ENCODE results near the gene HTR1D.
A peak's percentile ranks its signal among the peaks of the same experiment; 100 is the strongest.

The HTR1D gene

DNA sequence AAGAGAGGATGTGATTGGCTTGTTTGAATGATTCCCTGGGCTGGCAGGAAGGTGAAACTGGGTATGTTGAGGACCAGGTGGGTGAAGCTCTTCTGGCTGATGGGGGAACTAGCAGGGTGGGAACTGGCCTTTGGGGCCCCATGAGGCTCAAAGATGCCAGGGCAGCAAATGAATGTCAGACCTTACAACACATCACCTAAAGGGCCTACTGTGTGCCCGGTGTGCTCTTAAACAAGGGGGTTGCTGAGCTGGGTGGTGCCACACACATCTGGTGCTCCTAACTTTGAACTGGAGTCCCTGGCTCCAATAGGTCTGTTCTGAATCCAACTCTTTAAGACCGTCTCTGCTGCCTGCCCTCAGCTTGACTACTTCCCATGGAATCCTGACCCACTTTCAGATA lies 21.3 kb upstream of the HTR1D start:
- H2BK5ac ChIP-seq (ENCODE audit: low read length): no peak overlapping the region
- H3K27ac ChIP-seq (replicated peaks; ENCODE audit: low read length): no peak overlapping the region
- no peaks in the 10 kb centered on the region for H3K9me3 ChIP-seq (replicated peaks in 1 of 2; ENCODE audit: control insufficient read depth in 2 of 2, insufficient read depth in 1 of 2, low read depth in 1 of 2, low read length in 2 of 2)
- no peaks in the 10 kb centered on the region for H3K36me3 ChIP-seq (replicated peaks in 1 of 2; ENCODE audit: control insufficient read depth in 2 of 2, insufficient read depth in 2 of 2, low read length in 2 of 2)
- H2BK12ac ChIP-seq (ENCODE audit: low read length): peak overlapping the region; percentile 11
- H3K18ac ChIP-seq (ENCODE audit: low read length): peak overlapping the region; percentile 13
- H3K4me1 ChIP-seq (ENCODE audit: control insufficient read depth in 2 of 2, insufficient read depth in 1 of 2, low read depth in 1 of 2, low read length in 2 of 2): no peaks in the 10 kb centered on the region
- H2BK120ac ChIP-seq (ENCODE audit: low read depth, low read length): no peak overlapping the region
- H4K91ac ChIP-seq (ENCODE audit: low read depth, low read length, poor library complexity): no peak overlapping the region
- H3K23ac ChIP-seq (ENCODE audit: low read depth, low read length, poor library complexity): no peak overlapping the region
- H3K14ac ChIP-seq (ENCODE audit: low read length): no peak overlapping the region
- no peak overlapping the region for H2BK15ac ChIP-seq (ENCODE audit: low read length)
- WGBS, 2 donors (ENCODE audit: extremely low coverage in 2 of 2, insufficient read length in 2 of 2, insufficient replicate concordance in 1 of 2): no CpG with 5 or more reads among the region's 2 CpGs
- H3K4me3 ChIP-seq (ENCODE audit: low read length in 2 of 2): no peak overlapping the region
- no peak overlapping the region for H2AK5ac ChIP-seq (ENCODE audit: low read depth, low read length)
- H3K9ac ChIP-seq (ENCODE audit: low read depth, low read length, poor library complexity): no peak overlapping the region
- no peak overlapping the region for H2AFZ ChIP-seq (ENCODE audit: low read length)
- H3K79me1 ChIP-seq (ENCODE audit: low read depth, low read length): no peaks in the 10 kb centered on the region
- H4K8ac ChIP-seq (ENCODE audit: low read depth, low read length): no peak overlapping the region
- H3K4me2 ChIP-seq (ENCODE audit: insufficient read depth, low read length, poor library complexity, severe bottlenecking): no peak overlapping the region
- DNase-seq (ENCODE audit: low spot score): no peak
- no peak overlapping the region for H3K4ac ChIP-seq (ENCODE audit: low read length)
- peaks cover 0 to 5% (median 0%) of the 10 kb centered on the region in 3 experiments for H3K27me3 ChIP-seq (ENCODE audit: control insufficient read depth in 3 of 3, insufficient read depth in 3 of 3, low read depth in 1 of 3, low read length in 3 of 3)

GRCh38 chr1:23237508-23237907 lies 20.2 kb upstream of the HTR1D start:
- H2BK120ac ChIP-seq (ENCODE audit: low read depth, low read length): no peak overlapping the region
- no peaks in the 10 kb centered on the region for H3K9me3 ChIP-seq (replicated peaks in 1 of 2; ENCODE audit: control insufficient read depth in 2 of 2, insufficient read depth in 1 of 2, low read depth in 1 of 2, low read length in 2 of 2)
- H3K18ac ChIP-seq (ENCODE audit: low read length): no peak overlapping the region
- no peak overlapping the region for H2AK5ac ChIP-seq (ENCODE audit: low read depth, low read length)
- H2BK5ac ChIP-seq (ENCODE audit: low read length): no peak overlapping the region
- no peak overlapping the region for H3K4ac ChIP-seq (ENCODE audit: low read length)
- H3K4me1 ChIP-seq (ENCODE audit: control insufficient read depth in 2 of 2, insufficient read depth in 1 of 2, low read depth in 1 of 2, low read length in 2 of 2): no peaks in the 10 kb centered on the region
- H4K91ac ChIP-seq (ENCODE audit: low read depth, low read length, poor library complexity): no peak overlapping the region
- H4K8ac ChIP-seq (ENCODE audit: low read depth, low read length): no peak overlapping the region
- no peak overlapping the region for H2BK15ac ChIP-seq (ENCODE audit: low read length)
- no peak for DNase-seq (ENCODE audit: low spot score)
- no peaks in the 10 kb centered on the region for H3K36me3 ChIP-seq (replicated peaks in 1 of 2; ENCODE audit: control insufficient read depth in 2 of 2, insufficient read depth in 2 of 2, low read length in 2 of 2)
- H2BK12ac ChIP-seq (ENCODE audit: low read length): no peak overlapping the region
- no peak overlapping the region for H2AFZ ChIP-seq (ENCODE audit: low read length)
- H3K9ac ChIP-seq (ENCODE audit: low read depth, low read length, poor library complexity): no peak overlapping the region
- no CpG with 5 or more reads among the region's 2 CpGs for WGBS, 2 donors (ENCODE audit: extremely low coverage in 2 of 2, insufficient read length in 2 of 2, insufficient replicate concordance in 1 of 2)
- no peak overlapping the region for H3K23ac ChIP-seq (ENCODE audit: low read depth, low read length, poor library complexity)
- no peak overlapping the region for H3K14ac ChIP-seq (ENCODE audit: low read length)
- H3K4me2 ChIP-seq (ENCODE audit: insufficient read depth, low read length, poor library complexity, severe bottlenecking): no peak overlapping the region
- peaks cover 0 to 9% (median 0%) of the 10 kb centered on the region in 3 experiments for H3K27me3 ChIP-seq (ENCODE audit: control insufficient read depth in 3 of 3, insufficient read depth in 3 of 3, low read depth in 1 of 3, low read length in 3 of 3)
- no peak overlapping the region for H3K4me3 ChIP-seq (ENCODE audit: low read length in 2 of 2)
- no peak overlapping the region for H3K27ac ChIP-seq (replicated peaks; ENCODE audit: low read length)
- H3K79me1 ChIP-seq (ENCODE audit: low read depth, low read length): no peaks in the 10 kb centered on the region

GRCh38 chr1:23227806-23228205 lies 10.5 kb upstream of the HTR1D start:
- Histone ChIP-seq H4K91ac (ENCODE audit: low read depth, low read length, poor library complexity) (no peak overlapping the region), H2AK5ac (ENCODE audit: low read depth, low read length) (no peak overlapping the region), H3K36me3 (replicated peaks in 1 of 2; ENCODE audit: control insufficient read depth in 2 of 2, insufficient read depth in 2 of 2, low read length in 2 of 2) (no peaks in the 10 kb centered on the region), H3K27me3 (ENCODE audit: control insufficient read depth in 3 of 3, insufficient read depth in 3 of 3, low read depth in 1 of 3, low read length in 3 of 3) (peaks cover 0 to 20% (median 0%) of the 10 kb centered on the region in 3 experiments), H3K4me3 (ENCODE audit: low read length in 2 of 2) (no peak overlapping the region), H3K4ac (ENCODE audit: low read length) (no peak overlapping the region), H4K8ac (ENCODE audit: low read depth, low read length) (no peak overlapping the region), H2AFZ (ENCODE audit: low read length) (no peak overlapping the region), H3K14ac (ENCODE audit: low read length) (no peak overlapping the region), H3K9ac (ENCODE audit: low read depth, low read length, poor library complexity) (no peak overlapping the region), H3K27ac (replicated peaks; ENCODE audit: low read length) (no peak overlapping the region), H3K79me1 (ENCODE audit: low read depth, low read length) (no peaks in the 10 kb centered on the region), H2BK12ac (ENCODE audit: low read length) (no peak overlapping the region), H3K9me3 (replicated peaks in 1 of 2; ENCODE audit: control insufficient read depth in 2 of 2, insufficient read depth in 1 of 2, low read depth in 1 of 2, low read length in 2 of 2) (no peaks in the 10 kb centered on the region), H3K18ac (ENCODE audit: low read length) (no peak overlapping the region), H2BK15ac (ENCODE audit: low read length) (no peak overlapping the region), H3K4me1 (ENCODE audit: control insufficient read depth in 2 of 2, insufficient read depth in 1 of 2, low read depth in 1 of 2, low read length in 2 of 2) (peaks cover 0 to 3% of the 10 kb centered on the region in 2 donors), H3K23ac (ENCODE audit: low read depth, low read length, poor library complexity) (no peak overlapping the region), H3K4me2 (ENCODE audit: insufficient read depth, low read length, poor library complexity, severe bottlenecking) (no peak overlapping the region), H2BK120ac (ENCODE audit: low read depth, low read length) (no peak overlapping the region), H2BK5ac (ENCODE audit: low read length) (no peak overlapping the region)
- no CpG with 5 or more reads among the region's 2 CpGs for WGBS, 2 donors (ENCODE audit: extremely low coverage in 2 of 2, insufficient read length in 2 of 2, insufficient replicate concordance in 1 of 2)
- no peak for DNase-seq (ENCODE audit: low spot score)

- peak overlapping the region; percentile 70 for H2AK5ac ChIP-seq (ENCODE audit: low read depth, low read length)
- no peak overlapping the region for H3K14ac ChIP-seq (ENCODE audit: low read length)
- no peak overlapping the region for H3K27ac ChIP-seq (replicated peaks; ENCODE audit: low read length)
- H2BK120ac ChIP-seq (ENCODE audit: low read depth, low read length): no peak overlapping the region
- H3K4me3 ChIP-seq (ENCODE audit: low read length in 2 of 2): no peak overlapping the region
- H3K4me1 ChIP-seq (ENCODE audit: control insufficient read depth in 2 of 2, insufficient read depth in 1 of 2, low read depth in 1 of 2, low read length in 2 of 2): peaks cover 0 to 3% of the 10 kb centered on the region in 2 donors
- H4K8ac ChIP-seq (ENCODE audit: low read depth, low read length): no peak overlapping the region
- H3K4ac ChIP-seq (ENCODE audit: low read length): no peak overlapping the region
- H3K18ac ChIP-seq (ENCODE audit: low read length): peak overlapping the region; percentile 3
- no peak overlapping the region for H3K4me2 ChIP-seq (ENCODE audit: insufficient read depth, low read length, poor library complexity, severe bottlenecking)
- no peak overlapping the region for H2BK12ac ChIP-seq (ENCODE audit: low read length)
- no CpG with 5 or more reads among the region's 17 CpGs for WGBS, 2 donors (ENCODE audit: extremely low coverage in 2 of 2, insufficient read length in 2 of 2, insufficient replicate concordance in 1 of 2)
- H3K79me1 ChIP-seq (ENCODE audit: low read depth, low read length): no peaks in the 10 kb centered on the region
- no peak overlapping the region for H2BK15ac ChIP-seq (ENCODE audit: low read length)
- no peak overlapping the region for H4K91ac ChIP-seq (ENCODE audit: low read depth, low read length, poor library complexity)
- H3K23ac ChIP-seq (ENCODE audit: low read depth, low read length, poor library complexity): no peak overlapping the region
- H3K9ac ChIP-seq (ENCODE audit: low read depth, low read length, poor library complexity): peak overlapping the region; percentile 16
- H2AFZ ChIP-seq (ENCODE audit: low read length): peak overlapping the region; percentile 69
- H3K36me3 ChIP-seq (replicated peaks in 1 of 2; ENCODE audit: control insufficient read depth in 2 of 2, insufficient read depth in 2 of 2, low read length in 2 of 2): no peaks in the 10 kb centered on the region
- peaks cover 0 to 2% of the 10 kb centered on the region in 2 donors for H3K9me3 ChIP-seq (replicated peaks in 1 of 2; ENCODE audit: control insufficient read depth in 2 of 2, insufficient read depth in 1 of 2, low read depth in 1 of 2, low read length in 2 of 2)
- H2BK5ac ChIP-seq (ENCODE audit: low read length): no peak overlapping the region
- DNase-seq (ENCODE audit: low spot score): no peak
- peaks cover 0 to 34% (median 0%) of the 10 kb centered on the region in 3 experiments for H3K27me3 ChIP-seq (ENCODE audit: control insufficient read depth in 3 of 3, insufficient read depth in 3 of 3, low read depth in 1 of 3, low read length in 3 of 3)
These were observed 7.7 kb upstream of the HTR1D start for GRCh38 chr1:23224739-23225648.
